ENCODE data around the gene HERC3.
"Not testable (repeated sequence)": the region's sequence is repeated elsewhere in the genome, so short reads cannot be mapped to it uniquely, and the experiment has no call there.

Gene HERC3

DNA sequence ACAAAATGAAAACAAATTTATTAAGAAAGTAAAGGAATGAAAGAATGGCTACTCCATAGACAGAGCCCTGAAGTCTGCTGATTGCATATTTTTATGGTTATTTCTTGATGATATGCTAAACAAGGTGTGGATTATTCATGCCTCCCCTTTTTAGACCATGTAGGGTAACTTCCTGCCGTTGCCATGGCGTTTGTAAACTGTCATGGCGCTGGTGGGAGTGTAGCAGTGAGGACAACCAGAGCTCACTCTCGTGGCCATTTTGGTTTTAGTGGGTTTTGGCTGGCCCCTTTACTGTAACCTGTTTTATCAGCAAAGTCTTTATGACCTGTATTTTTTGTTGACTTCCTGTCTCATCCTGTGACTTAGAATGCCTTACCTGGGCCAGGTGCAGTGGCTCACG, 17.5 kb downstream of the HERC3 start:
- DNase-seq = not testable (repeated sequence)

- DNase-seq = no peak
Measured at GRCh38 chr4:88610771-88611170, 18.5 kb downstream of the HERC3 start.

DNA sequence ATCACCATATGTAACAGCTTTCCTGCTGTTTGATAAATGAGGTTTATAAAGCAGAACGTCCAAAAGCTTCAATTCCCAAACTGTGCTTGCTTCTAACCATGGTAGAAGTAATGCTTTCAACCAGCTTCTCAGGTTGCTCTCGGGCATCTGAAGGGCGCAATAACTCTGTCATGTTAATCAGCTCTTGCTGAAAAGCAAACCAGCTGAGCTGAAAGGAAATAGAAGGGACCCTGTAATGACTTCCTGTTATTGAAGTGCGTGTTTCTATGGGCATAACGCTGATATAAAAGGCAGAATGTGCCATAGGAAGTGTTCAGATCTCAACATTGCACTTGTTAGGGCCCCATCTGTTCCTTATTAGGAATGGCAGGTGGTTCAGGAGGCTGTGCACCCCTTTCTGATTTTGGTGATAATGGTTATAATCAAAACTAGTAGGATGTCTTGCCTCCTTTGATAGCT, 21.2 kb downstream of the HERC3 start:
- DNase-seq = peak; percentile 12

- DNase-seq = no peak
Measured at GRCh38 chr4:88614058-88614457, 21.8 kb downstream of the HERC3 start.

DNA sequence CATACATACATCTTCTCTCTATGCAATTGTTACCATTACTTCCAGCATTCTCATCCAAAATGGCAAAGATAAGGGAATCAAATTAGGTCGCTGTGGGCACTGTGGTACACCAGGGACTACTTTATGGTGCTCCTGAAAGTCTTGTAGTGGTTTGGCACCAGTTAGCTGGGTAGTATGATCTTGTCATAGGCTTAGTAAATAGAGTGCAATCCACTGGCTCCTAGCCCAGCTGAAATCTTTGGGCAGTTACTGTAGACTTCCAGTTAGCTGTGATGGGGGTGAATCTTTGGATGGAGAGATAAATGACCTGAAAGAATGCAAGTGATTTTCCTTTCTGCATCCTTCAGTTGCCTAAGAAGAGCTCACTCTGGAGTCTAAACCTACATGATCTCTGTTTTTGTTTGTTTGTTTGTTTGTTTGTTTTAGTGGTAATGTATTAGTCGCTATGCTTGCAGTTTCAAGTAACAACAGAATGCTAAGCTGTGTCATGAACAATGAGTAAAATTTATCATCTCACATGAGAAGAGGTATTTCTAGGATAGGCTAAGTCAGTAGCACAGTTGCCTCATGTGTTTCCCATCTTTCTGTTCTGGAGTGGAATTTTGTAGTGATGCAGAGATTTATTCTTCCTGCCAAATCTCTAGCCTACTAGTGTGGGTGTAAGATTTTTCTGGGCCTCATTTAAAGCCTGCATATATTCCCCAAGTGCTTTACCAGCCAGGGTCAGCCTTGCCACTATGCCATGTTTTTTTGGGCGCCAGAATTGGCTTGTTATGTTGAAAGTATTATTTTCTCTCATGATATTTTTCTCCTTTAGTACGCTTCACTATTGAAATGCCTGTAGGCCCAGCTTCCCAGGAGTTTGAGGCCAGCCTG, 24.2 kb downstream of the HERC3 start:
- DNase-seq = no peak

DNA sequence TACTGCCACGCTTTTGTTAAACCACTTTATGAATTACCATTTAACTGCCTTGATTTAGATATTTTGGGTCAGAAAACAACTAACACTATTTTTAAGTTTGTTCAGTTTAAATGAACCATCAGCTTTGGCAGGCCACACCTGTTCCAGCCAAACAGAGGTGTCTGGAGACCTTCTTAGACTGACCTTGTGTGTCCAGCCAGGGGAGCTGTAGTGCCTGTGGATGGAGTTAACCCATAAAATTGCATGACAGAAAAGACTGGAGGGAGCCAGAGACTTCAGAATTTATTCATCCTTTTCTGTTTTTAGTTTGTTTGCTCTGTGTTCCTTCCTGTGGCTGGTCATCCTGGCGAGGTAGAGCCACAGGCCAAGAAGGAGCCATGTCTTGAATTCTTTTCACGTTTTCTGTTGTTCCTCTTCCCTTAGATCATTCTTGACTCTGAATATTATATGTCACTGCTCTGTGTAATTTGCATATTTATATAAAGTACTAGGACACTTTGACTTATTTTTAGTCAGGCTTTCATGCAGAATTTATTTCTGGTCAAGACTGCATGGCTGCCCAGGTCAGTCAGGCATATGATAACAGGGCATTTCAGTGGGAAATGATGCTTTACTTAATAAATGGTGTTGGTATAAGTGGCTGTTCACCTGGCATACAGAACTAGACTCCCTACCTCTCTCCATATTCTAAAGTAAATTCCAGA, 26.7 kb downstream of the HERC3 start:
- no peak for DNase-seq

- no peak for DNase-seq
Measured at GRCh38 chr4:88619971-88620370, 27.7 kb downstream of the HERC3 start.

DNA sequence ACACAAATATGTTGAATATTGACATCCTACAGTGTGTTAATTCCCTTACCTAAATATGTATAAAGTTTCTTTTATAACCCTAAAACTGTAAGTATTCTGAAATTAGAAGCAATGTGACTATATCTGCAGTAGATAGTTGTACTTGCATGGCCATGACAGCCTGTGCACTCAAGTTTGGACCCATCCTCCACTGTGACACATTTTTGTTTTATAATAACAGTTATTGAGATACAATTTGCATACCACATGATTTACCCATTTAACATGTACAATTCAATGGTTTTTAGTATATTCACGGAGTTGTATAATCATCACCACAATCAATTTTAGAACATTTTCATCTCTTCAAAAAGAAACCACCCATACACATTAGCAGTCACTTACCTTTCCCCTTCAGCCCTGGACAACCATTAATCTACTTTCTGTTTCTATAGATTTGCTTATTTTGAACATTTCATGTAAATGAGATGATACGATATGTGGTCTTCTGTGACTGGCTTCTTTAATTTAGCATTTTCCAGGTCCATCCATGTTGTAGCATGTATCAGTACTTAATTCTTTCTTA, 29.6 kb downstream of the HERC3 start:
- no peak for DNase-seq

GRCh38 chr4:88623097-88623496, 30.8 kb downstream of the HERC3 start:
- DNase-seq = no peak

- no peak for DNase-seq
Measured at GRCh38 chr4:88628746-88629145, 36.5 kb downstream of the HERC3 start.

- no peak for DNase-seq
Measured at GRCh38 chr4:88629826-88630225, 37.5 kb downstream of the HERC3 start.

DNA sequence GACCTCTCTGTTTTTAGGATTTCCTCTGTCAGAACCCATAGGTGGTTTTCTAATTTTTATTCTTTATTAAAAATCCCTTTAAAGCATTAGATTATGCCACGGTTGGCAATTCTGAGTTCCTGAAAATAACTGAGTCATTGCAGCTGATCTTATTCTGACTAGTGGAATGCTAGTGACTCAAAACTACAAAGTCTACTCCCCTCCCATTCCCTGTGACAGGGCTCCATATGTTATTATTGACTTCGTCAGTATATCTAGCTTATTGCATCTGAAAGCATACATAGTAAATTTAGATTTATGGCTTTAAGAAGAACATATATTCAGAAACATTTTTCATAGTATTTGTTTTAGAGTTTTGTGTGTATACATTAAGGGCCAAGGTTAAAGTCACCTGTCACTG, 38.5 kb downstream of the HERC3 start:
- no peak for DNase-seq

GRCh38 chr4:88643932-88644331, 51.7 kb downstream of the HERC3 start:
- DNase-seq = no peak

DNA sequence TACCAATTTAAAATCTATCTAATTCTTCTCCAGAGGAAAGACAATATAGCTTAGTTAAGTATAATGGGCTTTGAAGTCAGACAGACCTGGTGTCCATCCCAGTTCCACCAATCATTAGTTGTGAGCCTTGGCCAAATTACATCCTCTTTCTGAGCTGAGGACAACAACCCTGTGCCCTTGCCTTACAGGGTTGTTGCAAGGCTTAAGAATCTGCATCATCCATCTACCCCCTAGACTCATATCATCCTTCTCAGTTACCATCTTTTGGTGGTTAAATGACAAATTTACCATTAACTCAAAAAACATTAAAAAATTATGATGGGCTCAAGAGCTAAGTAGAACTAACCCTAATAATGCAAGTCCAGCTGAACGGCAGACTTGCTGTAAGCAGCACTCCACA, 53.7 kb downstream of the HERC3 start:
- no peak for DNase-seq

DNA sequence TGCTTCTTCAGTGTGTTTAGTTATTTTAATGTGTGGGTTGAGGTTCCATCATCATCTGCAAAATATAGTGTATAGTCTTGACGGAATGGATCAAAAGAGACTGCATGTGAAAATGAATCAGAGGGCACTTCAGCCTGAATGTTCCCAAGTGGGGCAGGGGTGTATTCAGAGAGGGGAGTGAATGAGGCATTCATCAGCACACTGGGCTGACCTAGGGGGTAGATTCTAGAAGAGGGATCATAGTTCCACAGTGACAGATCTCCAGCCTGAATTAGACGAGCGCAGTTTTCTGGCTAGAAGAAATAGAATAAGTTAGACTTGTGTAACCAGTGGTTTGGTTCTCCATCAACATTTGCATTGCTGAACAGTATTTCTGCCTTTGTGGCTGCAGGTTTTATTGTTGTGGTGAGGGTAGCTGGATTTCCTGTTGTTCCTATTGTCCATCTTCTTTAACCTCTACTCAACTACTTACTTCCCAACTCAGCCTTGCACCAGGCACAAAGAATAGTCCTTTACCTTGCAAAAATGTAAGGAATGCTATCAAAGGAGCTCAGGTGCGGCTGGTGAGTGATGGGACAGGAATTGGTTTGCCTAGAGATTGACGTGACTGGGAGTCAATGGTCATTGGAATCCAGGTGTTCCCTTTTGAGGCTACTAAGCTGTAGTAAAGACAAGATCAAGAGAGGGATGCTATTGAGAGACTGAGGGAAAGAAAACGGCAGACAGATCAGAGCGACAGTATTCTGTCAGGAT, 54.4 kb downstream of the HERC3 start:
- no peak for DNase-seq

DNA sequence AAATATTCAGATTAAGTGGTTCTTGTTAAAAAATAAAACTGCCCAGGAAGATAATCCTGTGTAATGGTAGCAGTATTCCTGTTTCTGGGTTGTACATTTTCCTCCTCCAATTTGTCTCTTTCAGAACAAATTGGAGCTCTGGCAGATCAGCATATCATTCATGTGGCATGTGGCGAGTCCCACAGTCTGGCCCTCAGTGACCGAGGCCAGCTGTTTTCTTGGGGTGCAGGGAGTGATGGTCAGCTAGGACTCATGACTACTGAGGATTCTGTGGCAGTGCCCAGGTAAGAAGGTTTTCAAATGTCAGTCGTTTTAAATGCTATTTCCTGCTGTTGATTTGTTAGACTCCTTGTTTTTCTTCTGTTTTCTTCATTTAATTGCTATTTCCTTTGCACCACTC, 57.4 kb downstream of the HERC3 start:
- no peak for DNase-seq

DNA sequence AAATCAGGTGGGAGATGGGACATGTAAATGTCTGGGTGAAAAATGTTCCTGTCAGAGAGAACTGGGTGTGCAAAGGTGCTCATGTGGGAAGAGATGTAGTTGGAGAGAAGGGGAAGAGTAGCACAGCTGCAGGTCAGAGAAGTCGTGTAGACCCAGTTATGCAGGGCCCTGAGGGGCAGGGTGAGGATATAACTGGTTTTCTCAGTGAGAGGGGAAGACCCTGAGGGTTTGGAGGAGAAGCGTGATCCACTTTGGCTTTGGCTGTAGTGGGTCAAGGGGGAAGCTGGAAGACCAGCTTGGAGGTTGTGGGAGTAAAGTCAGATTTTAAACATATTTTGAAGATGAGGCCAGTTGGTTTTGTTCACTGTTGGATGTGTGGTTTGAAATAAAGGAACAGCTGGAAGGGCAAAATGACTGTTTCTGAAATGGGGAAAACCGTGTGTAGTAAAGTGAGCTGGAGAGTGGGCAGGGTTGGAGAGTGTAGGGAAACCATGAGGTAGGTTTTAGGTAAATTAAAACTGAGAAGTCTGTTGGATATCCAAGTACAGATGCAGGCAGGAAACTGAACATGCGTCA, 61.2 kb downstream of the HERC3 start:
- DNase-seq = no peak

- DNase-seq = no peak
Measured at GRCh38 chr4:88655226-88655625, 62.9 kb downstream of the HERC3 start.

GRCh38 chr4:88659055-88659889, 67.0 kb downstream of the HERC3 start:
- DNase-seq = peak; percentile 4

- DNase-seq = no peak
Measured at GRCh38 chr4:88659890-88660208, 67.6 kb downstream of the HERC3 start.

DNA sequence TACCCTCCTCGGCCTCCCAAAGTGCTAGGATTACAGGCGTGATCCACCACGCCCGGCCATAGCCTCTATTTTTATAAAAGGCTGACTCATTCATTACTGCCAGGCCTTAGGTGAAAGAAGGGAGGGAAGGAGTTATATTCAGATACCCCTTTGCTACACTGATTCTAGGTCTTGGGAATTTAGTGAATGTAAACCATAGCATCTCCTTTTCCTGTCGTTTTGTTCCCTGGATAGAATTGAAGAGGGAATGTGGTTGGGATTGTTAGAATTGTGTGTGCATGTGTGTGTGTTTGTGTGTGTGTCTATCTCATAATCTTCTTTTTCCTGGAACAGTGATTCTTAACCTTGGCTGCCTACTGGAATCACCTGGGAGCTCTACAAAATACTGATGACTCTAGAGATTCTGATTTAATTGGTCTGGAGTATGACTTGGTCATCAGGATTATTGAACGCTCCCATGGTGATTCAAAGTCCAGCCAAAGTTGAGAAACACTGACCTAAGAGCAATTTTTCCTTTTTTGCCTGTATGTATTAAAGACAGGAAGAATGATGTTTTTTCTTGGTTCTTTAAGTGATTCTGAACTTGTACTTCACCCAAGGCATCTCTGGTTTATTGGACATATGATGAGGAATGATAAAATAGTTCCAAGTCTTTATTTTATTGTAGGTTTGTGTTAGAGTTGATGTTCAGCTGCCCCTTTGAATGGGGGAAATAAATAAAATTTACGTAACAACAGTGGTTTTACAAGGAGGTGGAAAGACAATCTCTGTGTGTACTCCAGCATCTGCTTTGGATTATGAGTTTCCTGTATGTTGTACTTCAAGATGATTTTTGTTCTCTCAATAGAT, 68.4 kb downstream of the HERC3 start:
- no peak for DNase-seq

All from DMS79 treated with DMSO at 0.1 percent for 48 hours (cell line).